Measurements from ENCODE around the gene EHD1.

GRCh38 chr11:64908766-64909165 is 30.3 kb upstream of the EHD1 start:
- TF ChIP-seq CTCF (optimal IDR thresholded peaks at IDR 0.05 in 1 of 3, IDR thresholded peaks at IDR 0.05 in 1 of 3, conservative IDR thresholded peaks at IDR 0.05 in 1 of 3; ENCODE audit: extremely low read depth in 1 of 3, insufficient read depth in 2 of 3, low read length in 3 of 3) (no peak), EZH2 (IDR thresholded peaks at IDR 0.05; ENCODE audit: low read length) (no peak)
